GM15510 (cell line): ENCODE measurements around the gene ESF1.

Experiments
- POLR2A ChIP-seq: IDR thresholded peaks from 3 replicates; pipeline ENCODE4 v1.6.1; 2011; ENCODE audit warnings: borderline replicate concordance; ENCODE audit not compliant: insufficient read length; ENCODE audit errors: extremely low read depth

ESF1 gene

DNA sequence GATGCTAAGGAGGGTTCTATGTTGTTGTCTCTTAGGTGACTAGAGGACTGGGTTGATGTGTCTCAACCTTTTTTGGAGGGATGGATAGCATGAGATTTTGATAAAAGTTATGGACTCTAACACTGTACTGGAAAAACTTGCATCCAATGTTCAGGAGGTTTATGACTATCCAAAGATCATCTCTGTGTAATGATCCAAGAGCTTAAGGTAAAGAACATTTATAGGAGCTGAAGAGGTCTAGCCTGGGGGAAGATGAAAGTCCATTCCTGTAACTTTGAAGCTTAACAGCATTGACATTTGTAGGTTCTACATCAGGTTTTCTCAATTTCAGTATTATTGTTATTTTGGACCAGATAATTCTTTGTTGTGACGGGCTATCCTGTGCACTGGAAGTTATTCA, 48.9 kb downstream of the ESF1 start:
- no peak for TF ChIP-seq POLR2A

DNA sequence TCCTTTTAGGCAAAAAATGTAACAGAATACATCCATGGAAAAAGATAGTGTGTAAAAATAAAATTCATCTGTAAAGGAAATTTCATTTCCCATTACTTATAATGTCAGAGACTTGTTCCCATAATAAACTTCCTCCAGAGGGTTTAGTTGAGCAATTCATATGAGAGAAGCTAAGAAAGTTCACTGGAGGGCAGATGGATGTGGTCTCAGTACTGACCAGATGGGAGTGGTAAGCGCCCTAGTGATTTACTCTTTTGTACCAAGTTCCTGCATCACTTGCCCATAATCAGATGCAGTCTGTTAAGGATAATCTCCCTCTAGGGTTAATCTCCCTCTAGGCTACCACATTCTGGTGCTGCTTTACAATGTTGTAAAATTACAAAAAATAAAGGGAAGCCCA, 61.7 kb downstream of the ESF1 start:
- TF ChIP-seq POLR2A, result no peak

DNA sequence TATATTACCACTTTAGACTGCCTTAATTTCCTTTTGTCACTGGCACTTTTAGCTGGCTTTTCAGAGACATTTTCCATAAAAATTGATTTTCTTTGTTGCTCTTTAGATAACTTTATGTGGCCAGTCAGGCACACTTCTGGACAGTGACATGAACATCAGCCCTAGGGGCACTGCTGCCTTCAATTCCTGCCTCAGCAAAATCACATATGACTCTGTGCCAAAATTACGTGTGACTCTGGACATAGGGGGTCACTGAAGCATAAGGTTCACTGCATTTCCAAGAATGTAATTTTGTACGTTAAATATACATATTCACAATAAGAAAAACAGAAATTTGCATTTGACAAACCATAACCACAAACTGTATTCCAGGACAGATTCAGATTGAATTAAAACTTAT, 66.5 kb downstream of the ESF1 start:
- no peak for TF ChIP-seq POLR2A

DNA sequence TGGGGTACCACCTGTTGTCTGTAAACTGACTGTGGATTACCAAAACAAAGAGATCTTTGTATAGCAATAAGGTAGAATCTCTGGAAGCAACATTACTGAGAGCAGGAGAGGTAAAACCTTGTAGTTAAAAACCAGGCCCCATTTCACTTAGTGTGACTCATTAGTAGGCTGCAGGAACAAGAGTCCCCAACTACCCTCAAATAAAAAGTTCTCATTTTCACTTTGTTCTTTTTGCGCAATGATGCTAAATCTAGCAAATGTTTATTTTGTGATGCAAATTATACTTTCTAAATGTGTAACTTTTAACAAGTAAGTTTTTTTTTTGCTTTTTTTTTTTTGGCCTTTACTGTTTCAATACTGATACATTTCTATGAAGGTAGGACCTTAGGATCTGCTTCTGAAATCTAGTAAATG, 67.1 kb downstream of the ESF1 start:
- no peak for TF ChIP-seq POLR2A

GRCh38 chr20:13715171-13715570, 69.5 kb downstream of the ESF1 start:
- TF ChIP-seq POLR2A, result no peak

DNA sequence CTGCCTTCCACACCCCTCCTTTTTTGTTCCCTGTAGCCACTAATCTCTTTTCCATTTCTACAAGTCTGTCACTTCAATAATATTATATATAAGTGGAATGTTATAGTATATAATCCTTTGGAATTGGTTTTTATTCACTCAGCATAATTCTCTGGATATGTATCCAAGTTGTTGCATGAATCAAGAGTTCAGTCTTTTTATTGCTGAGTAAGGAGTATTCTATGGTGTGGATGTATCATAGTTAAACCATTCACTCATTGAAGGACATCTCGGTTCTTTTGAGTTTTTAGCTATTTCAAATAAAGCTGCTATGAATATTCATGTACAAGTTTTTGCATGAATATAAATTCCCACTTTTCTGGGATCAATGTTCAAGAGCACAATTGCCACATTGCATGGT, 76.5 kb downstream of the ESF1 start:
- TF ChIP-seq POLR2A, result no peak

GRCh38 chr20:13703265-13703664, 81.5 kb downstream of the ESF1 start:
- no peak for TF ChIP-seq POLR2A

- TF ChIP-seq POLR2A, result no peak
Measured at GRCh38 chr20:13701486-13701885, 83.2 kb downstream of the ESF1 start.

DNA sequence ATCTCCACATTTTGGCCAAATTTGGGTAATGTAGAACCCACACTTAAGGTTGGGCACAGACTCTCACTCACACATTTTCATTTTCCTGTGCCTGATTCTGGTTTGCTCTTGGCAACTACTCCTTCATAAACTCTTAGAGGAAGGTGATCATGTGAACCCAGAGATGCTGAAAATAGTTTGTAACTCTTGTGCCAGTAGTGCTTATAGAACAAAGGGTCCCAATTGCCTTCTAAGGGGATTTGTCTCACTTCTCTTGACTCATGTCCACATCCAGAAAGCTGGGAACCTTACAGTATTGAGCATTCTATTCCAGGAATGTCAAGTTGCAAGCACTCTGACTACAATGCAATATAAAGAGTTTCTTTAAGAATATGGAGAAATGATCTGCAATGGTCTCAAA, 84.0 kb downstream of the ESF1 start:
- TF ChIP-seq POLR2A, result no peak

- TF ChIP-seq POLR2A, result no peak
Measured at GRCh38 chr20:13694420-13695150, 90.1 kb downstream of the ESF1 start.

GRCh38 chr20:13692802-13693736, 91.7 kb downstream of the ESF1 start:
- TF ChIP-seq POLR2A, result no peak

DNA sequence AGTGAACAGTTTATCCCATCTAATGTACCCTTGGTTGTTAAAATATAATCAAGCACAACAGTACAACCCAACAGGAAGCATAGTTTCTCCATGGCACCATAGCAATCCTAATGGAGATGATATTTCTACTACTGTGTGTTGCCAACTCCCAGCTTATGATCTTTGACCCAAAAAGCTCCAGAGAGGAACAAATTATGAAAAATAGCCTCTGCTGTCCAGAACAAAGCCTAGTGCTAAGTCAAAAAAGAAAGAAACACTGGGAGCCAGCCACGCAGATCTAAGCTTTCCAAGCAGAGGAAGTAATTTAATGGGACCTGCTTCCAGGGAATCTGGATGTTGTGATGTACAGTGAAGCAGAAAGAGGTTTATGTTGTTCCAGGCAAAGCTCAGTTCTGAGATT, 93.8 kb downstream of the ESF1 start:
- no peak for TF ChIP-seq POLR2A

GRCh38 chr20:13687815-13688214, 96.9 kb downstream of the ESF1 start:
- no peak for TF ChIP-seq POLR2A

DNA sequence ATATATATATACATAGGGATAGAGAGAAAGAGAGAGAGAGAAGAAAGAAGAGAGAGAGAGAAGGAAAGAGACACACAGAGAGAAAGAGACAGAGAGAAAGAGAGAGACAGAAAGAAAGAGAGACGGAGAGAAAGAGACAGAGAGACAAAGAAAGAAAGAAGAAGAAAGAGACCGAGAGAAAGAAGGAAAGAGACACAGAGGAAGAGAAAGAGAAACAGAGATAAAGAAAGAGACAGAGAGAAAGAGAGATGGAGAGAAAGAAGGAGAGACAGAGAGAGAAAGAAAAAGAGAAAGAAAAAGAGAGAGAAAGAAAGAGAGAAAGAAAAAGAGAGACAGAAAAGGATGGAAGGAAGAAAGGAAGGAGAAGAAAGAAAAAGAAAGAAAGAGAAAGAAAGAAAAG, 99.1 kb downstream of the ESF1 start:
- no peak for TF ChIP-seq POLR2A

- no peak for TF ChIP-seq POLR2A
Measured at GRCh38 chr20:13684566-13685222, 100.0 kb downstream of the ESF1 start.

DNA sequence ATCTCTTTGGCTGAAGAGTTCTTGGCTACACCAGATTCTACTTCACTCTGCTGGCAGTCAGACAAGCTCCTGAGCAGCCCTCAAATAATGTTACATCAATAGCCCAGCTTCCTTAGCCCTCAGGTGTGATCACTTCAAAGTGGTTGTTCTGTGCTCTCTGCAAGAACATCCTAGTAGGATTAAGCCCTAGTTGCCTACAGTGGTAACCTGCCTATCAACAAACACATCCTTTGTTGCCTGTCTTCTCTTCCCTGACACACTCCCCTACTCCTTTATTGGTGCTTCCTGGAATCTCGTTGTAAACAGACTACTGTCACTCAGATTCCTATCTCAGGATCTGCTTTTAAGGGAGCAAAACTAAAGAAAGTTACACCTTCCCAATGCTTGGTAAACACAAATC, 100.9 kb downstream of the ESF1 start:
- no peak for TF ChIP-seq POLR2A
